Stimulated activated CD8-positive, alpha-beta memory T cell treated with anti-CD3 and anti-CD28 coated beads, Interleukin-7, amount 100 ng/mL, for 1 hour (primary cell): ENCODE measurements around the gene JAG1.

ENCODE experiments used
- DNase-seq, 2 donors: peaks; one replicate each; pipeline ENCODE4 v3.0.0-alpha.2; 2020; ENCODE audit warnings: low read depth in 2 of 2

The JAG1 gene

DNA sequence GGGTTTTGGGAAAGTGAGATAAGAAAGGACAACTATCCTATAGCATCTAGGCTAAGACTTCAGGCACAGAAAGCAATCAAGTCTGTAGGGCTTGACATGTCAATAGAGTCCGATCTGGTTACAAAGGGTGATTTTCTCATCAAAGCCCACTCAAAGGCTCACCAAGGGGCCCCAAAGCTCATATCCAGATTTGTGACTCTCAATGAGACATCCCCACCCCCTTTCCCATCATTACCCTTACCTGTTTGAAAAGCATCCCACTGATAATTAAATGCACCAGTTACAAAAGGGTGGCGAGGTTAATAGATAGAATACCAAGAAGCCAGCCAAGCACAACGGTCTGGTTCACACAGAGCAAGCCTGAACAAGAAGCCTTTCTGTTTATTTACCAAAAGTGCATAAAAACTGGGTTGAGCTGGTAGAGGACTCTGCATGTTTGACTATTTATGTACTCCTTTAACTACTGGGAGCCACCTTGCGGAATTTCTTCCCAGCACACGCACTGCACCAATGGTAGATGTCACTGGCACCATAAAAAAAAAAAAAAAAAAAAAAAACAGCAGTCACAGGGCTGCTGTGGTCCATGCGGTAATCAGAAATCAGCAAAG is 6.1 kb downstream of the JAG1 start:
- DNase-seq = no peak

DNA sequence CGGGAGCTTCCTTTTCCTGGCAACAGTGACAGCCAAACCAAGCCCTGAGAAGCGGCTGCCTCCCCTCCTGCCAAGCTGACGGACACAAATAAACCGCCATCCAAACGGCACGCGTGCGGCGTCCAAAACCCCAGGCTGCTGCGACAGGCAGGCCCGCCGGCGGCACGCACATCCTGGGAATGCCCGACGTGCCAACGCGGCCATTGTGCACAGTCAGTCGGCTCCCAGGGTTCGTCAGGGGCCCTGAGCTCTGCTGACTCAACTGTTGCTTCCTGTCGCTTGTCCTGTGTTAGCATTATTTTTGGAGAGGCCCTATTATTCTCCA is 6.8 kb downstream of the JAG1 start:
- no peak for DNase-seq

DNA sequence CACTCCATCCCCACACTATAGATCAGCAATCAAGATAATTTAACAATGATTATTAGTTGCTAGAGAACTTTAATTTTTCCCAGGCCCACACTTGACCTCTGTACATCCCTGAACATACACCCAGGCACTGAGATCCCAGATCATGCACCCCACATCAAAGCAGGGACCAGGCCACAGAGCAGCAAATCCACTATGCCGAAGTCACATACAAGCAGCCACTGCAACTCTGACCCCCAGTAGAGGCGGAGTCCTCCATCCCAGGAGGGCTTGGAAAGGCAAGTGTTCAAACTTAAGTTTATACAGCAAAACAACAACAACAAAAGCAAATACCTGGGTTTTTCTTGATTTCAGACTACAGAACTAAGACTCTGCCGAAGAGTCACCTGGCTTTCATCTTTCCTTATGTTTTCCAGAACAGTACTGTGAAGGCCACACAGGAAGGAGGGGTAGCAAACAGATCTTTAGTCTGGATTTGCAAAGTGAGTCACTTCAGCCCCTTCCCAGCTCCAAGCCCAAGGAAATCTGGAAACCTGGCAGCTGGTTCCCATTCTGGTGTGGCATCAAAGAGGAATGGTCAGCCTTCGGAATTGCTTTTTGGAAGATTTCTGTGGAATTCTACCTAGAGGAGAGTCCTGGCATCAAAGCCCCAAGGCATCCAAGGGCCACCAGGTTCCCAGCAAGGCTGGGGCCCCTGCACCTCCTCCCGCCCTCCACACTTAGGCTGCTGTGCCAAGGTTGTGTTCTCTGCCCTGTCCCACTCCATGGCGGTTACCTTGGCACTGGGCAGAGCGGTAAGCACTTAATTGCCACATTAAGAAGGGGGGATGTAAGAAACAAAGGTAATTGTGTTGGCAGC is 7.3 kb downstream of the JAG1 start:
- no peak for DNase-seq

- no peak for DNase-seq
Observed at GRCh38 chr20:10665791-10666190, 8.0 kb downstream of the JAG1 start.

DNA sequence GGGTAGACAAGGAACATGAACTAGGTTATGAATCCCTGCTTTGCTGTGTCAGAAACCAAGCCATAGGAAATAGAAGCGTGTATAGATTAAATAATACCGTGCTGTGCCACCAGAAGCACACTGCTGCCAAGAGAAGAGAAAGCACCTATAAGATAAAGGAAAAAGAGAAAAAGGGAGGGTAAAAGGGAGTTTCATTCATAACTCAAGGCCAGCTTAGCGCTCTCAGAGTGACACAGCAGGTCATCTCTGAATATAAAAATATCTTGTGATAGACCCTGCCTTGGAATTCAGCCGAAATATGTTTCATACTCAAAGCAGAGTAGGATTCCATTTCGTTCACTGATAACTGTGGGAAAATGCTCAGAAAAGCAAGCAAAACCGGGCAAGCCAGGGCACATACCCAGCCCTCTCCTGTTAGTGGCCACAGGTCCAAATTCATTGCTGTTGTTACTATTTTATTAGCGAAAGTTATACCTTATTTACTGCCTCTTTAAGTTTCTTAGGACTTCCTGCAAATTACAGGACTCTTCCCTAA is 8.7 kb downstream of the JAG1 start:
- no peak for DNase-seq

DNA sequence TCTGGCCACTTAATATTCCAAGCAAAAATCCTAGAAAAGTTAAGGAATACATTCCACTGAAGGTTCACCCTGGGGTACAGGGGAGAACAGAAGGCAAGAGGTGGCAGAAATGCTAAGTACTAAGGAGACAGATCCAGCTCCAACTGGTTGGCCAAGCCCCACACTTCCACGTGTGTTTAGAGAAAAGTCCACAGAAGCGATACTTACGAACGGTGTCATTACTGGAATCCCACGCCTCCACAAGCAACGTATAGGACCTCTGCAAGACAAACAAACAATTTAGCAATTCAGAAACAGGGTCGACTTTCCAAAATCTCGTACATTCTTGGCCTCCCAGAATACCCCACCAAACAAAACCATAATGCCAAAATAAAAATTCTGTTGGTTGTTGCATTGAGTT is 10.0 kb downstream of the JAG1 start:
- no peak for DNase-seq

- no peak for DNase-seq
Observed at GRCh38 chr20:10662661-10663458, 10.9 kb downstream of the JAG1 start.

DNA sequence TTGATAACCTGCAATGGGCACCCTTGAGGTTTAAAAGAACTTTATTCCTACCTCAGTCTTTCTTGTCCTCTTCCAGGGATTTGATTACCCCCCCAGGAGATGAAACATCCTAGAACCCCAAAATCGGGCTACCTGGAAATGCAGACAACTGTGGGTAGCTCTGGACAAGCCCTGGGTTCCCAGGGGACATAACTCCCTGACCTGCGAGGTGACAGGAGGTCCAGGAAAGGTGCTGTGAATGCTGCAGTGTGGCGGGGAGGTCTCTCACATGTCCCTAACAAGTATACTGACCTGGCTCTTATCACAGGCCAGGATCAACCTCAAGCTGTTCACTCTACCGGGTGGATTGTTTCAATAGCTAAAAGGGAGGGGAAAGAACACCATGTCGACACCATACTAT is 11.6 kb downstream of the JAG1 start:
- DNase-seq = no peak

DNA sequence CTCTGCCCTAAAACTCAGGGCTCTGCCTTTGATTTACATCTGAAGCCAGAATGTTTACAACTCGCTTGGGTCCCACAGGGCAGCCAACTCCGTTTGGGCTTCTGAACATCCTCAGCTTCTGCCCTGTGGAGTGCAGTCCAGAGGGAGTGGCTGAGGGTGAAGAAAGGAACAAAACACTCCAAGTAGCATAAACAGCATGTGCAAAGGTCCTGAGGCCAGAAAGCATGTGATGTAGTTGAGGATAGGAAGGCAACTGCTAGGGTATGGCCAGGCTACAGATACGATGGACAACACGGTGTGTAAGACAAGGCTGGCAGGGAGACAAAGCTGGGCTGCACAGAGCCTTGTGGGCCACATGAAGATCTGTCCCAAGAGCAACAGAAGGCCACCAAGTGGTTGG is 12.5 kb downstream of the JAG1 start:
- no peak for DNase-seq

GRCh38 chr20:10660661-10661060 is 13.1 kb downstream of the JAG1 start:
- no peak for DNase-seq

DNA sequence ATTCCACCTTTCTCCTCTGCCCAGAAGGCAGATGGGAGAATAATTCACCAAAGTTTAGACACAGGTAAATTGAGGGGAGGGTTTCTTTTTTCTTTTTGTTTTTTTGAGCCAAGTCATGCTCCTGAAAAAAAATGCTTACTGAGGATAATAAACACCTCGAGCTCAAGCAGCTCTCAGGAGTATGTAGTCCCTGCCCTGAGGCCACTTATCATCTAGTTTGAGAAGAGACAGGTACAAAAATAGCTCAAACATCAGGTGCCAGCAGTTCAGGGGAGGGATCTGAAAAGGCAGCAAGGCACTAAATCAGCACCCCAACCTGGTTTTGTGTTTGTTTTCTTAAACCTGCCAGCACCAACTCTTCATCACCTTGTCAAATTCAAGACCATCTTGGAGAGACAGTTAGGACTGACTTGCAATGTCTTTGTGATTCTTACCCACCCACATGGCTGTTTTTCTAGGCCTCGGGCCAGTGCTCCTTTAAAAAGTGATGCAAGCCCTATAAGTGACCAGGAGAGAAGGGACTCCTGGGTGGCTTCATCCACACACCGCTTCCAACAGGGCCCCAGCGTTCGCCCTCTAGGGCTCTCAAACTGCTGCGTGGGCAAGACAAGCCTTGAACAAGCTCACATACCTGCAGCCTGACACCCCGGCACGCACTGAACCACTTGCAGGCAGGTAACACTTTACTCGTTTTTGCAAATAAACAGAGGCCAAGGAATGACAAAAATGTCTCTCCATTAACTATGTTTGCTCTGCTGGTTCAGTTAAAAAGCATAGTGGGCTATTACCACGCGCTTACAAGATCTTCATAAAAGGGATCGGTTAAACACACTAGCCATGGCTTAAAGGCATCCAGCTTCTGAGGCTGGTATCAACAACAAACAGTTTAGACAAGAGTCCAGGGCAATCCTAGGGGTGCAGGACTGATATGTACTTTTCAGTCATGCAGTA is 13.9 kb downstream of the JAG1 start:
- DNase-seq = no peak

GRCh38 chr20:10658876-10659632 is 14.7 kb downstream of the JAG1 start:
- DNase-seq = no peak

DNA sequence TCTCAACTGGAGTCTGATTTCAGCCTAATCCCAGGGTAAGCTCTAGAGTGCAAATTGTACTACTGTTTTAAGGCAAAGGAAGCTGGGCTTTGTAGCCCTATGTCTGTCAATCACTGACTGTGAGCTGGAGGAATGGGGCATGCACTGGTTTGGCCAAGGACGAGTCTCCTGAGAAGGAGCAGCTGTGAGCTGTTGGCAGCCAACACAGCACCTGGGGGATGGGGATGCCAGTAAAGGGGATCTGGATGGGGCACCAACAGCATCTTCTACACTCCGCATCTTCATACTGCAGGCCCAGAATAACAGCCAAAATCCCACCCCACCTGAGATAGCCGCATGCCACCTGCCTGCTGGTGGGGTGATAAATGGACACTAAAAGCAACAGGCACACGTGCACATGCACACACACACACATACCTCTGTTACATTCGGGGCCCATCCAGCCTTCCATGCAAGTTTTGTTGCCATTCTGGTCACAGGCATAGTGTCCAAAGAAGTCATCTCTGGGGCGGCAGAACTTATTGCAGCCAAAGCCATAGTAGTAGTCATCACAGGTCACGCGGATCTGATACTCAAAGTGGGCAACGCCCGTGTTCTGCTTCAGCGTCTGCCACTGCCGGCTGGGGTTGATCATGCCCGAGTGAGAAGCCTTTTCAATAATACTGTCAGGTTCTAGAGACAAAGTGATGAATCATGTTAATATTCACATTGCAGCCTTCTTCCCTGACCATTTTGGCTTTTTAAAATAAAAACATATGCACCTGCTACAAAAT is 15.6 kb downstream of the JAG1 start:
- no peak for DNase-seq

DNA sequence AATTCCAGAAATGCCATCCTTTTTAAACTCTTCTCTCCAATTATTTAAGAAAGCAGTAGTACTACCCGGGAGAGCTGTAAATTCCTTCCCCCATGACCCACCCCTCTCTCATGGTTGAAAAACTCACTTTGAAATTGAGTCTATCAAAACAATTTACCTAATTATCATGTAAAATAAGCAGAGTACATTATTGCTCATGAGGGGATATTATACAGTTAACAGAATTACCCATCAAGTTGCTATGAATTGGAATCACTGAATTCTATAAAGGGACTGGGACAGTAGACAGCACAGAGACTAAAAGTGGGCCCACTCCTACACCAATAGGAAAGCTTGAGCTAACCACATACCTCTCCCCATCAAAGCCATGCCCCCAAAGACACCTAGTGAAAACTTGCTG is 16.3 kb downstream of the JAG1 start:
- DNase-seq = no peak

- DNase-seq = no peak
Observed at GRCh38 chr20:10655720-10656669, 17.8 kb downstream of the JAG1 start.

DNA sequence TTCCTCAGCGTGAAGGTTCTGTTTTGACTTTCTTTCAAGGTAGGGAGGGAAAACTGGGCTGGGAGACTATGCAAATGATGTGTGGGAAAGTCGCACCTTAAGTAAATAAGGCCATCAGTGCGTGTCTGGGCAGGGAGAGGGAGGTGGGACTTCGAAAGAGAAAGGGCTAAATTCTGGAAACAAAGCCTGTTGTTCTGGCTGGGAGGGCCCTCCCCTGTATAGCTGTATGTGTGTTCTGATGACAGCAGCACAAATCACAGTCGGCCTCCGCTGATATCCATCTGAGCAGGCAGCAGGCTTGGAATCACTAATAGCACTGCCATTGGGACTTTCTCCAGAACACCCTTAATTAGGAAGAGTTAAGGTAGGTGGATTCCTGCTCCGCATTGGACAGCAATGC is 19.2 kb downstream of the JAG1 start:
- DNase-seq = no peak

DNA sequence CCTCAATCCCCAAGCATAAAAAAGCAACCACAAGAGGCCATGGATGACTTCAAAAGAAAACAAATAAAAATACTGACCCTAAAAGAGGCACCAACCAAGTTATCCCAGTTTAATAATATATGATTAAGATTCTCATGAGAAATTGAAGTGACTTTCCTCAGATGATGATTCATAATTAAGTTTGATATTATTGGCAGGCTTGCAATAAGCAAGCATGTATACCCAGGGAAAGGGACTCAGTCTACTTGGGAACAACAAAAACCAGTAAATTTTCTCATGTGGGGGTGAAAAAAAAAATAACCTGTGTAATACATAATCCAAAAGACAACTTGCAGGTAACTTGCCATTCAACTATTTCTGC is 19.6 kb downstream of the JAG1 start:
- DNase-seq = no peak

DNA sequence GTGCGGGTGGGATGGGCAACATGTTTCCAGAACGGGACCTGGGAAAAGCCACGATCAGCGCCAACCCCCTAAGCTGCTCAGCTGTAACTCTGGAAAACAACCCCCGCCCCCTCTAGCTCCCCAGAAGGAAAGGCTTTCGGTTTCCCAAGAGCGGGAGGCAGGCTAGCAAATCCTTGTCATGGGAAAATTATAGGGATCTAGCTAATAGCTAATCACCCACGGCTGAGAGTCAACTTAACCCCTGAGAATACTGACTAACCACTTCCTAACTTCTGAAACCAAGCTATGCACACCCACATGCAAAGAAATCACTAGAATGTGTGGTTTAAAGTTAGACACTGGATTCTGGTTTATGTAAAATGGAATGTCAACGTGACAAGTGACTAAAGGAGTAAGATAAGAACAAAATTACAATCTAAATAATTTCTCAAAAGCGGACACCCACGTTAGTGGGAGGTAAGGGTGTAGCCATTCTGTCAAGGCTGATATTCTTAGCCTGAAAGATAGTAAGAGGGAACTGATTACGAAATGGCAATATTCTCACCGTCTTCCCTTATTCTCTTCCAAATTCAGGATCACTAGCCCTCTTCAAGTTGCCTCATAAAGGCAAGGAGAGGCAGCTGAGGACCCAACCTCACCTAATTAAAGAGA is 20.1 kb downstream of the JAG1 start:
- no peak for DNase-seq
